NCI-H510A (cell line): ENCODE results near the gene PHKA1.
A peak's percentile ranks its signal among the peaks of the same experiment; 100 is the strongest.
"Not testable (repeated sequence)": the region's sequence is repeated elsewhere in the genome, so short reads cannot be mapped to it uniquely, and the experiment has no call there.

ENCODE experiments used
- DNase-seq: peaks from one replicate; lab custom pipeline; 2025; lab: John Stamatoyannopoulos, UW

PHKA1 gene

DNA sequence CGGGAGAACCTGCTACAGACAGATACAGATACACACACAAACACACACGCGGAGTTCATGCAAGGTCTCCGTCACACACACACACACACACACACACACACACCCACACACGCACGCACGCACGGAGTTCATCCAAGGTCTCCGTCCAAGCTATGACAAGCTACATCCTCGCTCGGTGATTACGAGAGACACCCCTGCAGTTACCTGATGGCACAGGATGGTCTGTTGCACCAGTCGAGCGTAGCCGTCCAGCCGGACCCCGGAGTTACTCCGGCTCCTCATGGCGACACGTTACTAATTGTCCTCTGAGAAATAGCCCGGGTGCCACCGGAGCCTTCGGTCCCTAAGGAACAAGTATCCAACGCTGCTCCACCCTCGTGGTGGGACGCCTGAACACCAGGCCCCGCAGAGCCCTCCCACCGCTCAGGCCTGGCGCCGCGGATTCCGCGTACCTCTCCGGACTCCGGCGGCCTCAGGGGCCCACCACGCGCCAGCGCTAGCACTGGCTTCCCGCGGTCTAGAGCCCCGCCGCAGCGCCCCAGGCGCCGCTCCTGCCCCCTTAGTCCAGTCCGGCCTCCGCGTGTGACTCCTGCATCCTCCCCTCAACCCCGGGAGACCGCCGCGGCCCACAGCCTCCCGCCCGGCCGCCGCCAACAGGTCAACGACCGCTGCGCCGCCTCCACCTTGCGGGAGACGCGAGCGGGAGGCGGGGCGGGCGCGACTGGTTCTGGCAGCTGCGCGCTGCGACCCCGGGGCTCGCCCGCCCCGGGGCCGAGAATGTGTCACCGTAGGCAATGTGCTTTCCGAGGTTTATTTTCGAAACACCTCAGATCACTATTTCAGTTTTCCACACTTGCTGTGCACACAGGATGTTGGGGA lies at the start of gene PHKA1:
PHKA1 (minus strand) TSS at position 708 of the 879 bp plus-strand sequence; CDS start at position 282, 426 bp downstream.
- DNase-seq: peak; percentile 45

DNA sequence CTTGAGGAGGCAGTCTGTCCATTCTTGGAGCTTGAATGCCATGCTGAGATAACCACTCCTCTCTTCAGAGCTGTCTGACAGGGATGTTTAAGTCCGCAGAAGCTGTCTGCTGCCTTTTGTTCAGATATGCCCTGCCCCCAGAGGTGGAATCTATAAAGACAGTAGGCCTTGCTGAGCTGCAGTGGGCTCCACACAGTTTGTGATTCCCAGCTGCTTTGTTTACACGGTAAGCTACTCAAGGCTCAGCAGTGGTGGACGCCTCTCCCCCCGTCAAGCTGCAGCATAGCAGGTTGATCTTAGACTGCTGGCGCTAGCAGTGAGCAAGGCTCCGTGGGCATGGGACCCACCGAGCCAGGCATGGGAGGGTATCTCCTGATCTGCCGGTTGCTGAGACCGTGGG lies 46.3 kb upstream of the PHKA1 start:
- not testable (repeated sequence) for DNase-seq

DNA sequence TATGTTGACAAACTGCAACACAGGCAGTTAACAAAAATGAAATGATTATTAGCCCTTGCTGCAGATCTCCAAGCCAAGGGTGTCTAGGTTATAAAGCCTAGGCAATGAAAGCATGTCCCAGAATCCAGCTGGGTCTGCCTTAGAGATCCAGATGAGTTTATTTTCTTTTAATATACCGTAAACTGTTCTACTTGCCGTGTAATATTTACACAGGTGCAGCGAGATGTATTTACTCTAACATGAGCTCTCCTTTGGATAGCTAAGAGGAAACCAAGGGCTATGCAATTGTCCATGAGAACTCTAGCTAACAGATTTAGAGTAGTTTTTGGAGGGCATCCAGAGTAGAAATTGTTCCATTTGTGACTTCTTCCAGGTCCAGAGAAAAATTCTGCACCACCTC lies 34.4 kb upstream of the PHKA1 start:
- not testable (repeated sequence) for DNase-seq

DNA sequence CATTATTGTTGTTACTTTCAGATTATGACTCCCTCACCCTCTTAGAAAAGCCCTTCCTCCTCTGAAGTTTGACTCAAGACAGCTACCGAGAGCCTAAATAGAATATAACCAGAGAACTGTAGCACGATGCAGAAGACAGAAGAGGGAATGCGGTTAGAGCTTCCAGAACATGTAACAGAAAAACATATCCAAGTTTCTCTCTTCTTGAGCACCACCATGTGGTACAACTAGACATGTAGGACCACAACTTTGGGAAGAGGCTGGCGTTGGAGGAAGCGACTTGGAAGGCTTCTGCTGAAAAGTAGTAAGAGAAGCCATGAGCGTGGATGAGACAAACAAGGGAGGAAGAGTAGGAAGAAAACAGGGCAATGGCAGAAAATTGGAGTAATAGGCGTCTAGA lies 31.4 kb upstream of the PHKA1 start:
- not testable (repeated sequence) for DNase-seq

DNA sequence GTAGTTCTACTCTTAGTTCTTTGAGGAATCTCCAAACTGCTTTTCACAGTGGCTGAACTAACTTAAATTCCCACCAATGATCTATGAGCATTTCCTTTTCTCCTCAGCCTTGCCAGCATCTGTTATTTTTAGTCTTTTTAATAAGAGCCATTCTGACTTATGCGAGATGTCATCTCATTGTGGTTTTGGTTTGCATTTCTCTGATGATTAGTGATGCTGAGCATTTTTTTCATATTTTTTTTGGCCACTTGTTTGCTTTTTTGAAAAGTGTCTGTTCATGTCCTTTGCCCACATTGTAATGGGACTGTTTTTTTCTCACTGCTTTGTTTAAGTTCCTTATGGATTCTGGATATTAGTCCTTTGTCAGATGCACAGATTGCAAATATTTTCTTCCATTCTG lies 21.5 kb upstream of the PHKA1 start:
- no peak for DNase-seq

DNA sequence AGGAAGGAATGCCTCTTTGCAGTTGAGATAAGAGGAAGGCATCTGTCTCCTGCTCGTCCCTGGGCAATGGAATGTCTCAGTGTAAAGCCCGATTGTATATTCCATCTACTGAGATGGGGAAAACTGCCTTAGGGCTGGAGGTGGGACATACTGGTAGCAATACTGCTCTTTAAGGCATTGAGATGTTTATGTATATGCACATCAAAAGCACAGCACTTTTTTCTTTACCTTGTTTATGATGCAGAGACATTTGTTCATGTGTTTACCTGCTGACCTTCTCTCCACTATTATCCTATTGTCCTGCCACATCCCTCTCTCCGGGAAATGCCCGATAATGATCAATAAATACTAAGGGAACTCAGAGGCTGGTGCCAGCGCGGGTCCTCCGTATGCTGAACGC lies 19.5 kb upstream of the PHKA1 start:
- not testable (repeated sequence) for DNase-seq

DNA sequence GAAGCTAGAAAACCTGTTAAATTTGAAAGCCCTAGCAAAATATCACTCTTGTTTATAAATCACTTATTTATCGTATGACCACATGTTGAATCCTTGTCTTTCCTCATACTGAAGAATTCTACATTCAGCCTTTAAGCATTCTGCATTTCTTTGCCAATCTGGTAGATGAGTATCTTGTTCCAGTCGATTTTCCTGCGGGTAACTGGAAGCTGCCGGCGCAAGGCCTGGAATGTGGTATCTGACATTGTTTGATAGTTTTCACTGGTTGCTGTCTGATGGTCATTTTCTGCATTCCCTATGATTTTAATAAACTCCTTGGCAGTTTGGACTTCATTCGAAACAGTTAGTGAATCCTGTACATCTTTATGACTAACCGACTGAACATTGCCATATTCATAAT lies 13.7 kb upstream of the PHKA1 start:
- no peak for DNase-seq

DNA sequence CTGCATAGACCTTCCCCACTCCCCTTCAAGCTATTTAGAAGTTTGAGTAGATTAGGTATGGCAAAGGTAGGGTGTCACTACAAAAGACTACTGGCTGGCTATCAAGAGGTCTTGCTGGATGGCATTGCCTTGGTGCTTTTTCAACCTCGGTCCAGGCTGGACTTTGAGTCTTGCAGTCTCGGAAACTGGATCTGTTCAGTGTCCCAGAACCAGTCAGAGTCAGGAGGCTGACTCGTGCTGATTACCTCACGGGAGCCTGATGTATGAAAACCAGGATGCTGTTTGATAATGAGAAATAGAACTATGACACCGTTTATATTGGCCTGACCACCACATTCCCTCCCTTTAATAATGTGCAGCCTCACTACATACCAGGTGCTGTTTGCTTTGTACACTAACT lies 2.7 kb upstream of the PHKA1 start:
- DNase-seq: no peak

DNA sequence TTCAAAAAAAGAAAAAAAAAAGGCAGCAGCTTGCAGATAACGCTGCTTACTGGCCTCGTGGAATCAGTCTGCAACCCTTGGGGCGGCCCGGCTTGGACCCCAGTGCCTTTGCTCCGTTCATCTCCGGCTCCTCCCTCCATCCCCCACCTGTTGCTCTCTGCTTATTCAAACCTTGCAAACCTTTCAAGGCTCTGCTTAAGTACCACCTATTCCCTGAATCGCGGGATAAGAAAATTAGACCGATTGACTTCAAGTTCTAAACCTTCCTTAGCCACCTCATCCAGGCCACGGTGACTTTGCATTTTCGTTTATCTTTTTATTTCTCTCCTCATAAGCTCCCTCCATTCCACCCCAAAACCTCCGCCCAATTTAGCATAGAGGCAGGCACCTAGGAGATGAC lies 1.4 kb upstream of the PHKA1 start:
- DNase-seq: no peak

DNA sequence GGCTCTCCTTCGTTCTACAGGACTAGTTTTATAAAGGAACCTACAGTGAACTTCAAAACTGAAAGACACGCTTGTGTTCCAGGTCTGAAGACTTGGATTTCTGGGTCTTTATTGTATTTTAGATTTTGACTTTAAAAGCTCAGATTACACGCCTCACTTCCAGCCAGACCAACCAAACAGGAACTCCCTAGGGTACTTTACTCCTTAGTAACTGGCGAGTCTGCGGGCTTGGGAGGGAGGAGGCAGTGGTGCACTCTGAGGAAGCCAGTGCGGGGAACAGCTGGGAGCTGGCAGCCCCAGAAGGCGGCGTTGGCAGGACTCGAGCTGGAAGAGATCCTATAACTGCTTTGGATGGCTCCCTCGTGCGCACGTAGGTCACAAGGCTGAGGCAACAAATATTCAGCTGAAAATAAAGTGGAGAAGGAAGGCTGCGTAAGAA lies 391 bp upstream of the PHKA1 start:
- DNase-seq: peak; percentile 64

DNA sequence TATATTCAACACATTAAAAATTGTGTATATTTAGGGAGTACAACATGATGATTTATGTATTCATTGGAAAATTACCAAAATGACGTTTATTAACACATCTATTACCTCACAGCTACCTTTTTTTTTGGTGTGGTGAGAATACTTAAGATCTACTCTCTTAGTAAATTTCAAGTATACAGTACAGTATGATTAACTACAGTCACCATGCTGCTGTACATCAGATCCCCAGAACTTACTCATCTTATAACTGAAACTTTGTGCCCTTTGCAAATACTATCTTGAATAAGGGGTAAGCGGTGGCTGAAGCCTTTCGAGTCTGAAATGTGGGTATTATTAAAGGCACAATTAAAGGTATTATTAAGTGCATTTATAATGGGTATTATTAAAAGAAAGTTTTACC lies 976 bp downstream of the PHKA1 start:
- no peak for DNase-seq

DNA sequence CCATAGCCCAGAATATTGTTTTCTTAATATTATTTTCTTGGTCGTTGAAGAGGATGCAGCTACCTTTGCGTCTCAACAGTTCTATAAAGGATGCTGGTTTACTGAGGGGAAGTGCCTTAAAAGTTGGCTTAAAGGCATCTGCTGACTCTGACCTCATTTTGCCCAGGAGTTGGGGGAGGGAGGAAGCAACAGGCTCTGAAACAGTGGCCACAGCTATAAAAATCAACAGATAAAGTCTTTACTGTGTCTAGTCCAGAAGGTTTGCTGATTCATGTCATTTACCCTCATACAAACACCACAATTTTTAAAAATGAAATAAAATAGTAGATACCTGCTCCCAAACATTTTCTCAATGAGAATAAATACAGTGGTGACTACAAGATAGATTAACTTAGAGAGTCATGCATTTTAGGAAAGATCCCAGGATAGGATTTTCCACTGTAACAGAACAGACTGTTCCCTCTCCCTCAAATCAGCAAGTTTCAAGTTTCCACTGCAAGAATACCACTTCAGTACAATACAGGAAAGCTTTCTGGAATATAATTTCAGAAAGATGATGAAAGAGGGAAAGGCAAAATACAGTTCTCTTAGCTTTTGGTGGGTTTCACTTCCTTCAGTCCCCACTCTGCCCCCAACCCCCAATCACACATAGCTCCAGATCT lies 1.9 kb downstream of the PHKA1 start:
- no peak for DNase-seq

DNA sequence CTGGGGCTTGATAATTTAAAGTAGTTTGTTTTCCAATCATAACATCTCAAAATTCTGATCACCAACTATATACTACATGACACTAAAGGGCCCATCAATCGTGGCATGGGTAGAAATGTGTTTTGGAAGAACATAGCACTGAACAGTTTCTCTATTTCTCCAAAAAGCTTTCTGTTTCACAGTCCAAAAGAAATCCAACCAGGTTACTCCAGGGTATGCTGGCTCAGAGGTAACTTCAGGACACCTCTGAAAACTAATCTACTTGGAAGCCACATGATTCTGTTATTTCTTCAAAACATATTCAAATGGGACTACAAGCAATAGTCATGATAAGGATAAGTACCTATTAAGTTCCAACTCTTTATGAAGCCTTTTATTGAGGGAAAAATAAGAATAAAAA lies 8.3 kb downstream of the PHKA1 start:
- DNase-seq: no peak

DNA sequence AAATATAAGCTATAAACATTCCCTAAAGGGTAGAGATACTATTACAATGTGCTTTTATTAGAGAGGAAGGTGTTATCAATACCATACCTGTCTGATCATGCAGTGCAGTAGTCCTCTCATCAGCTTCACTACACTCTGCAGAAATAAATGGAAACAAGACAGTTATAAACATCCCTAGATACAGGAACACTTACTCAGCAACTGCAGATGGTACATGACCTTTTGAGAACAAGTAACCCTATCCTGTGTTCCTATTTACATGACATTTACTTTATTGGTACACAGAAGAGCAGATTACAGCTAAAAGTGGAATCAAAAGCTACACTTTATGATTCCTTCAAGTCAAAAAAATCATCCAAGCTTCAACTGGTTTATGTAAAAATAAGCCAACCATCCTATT lies 9.0 kb downstream of the PHKA1 start:
- DNase-seq: no peak

DNA sequence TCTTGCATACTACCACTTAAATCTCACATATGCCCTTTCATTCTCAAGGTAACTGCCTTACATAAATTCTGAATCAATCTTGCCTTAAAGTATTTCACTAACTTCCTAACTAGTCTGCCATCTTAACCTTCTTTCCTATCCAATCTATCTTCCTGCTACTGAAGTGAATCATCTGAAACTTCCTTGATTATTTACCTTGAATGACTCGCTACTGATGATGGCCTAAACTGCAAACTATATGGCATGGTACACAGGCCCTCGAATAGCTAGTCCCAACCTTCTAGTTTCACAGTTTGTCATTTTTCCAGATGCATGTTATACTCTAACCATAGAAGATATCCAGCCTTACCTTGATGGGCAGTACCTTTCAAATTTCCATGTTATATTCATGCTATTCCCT lies 19.9 kb downstream of the PHKA1 start:
- no peak for DNase-seq

DNA sequence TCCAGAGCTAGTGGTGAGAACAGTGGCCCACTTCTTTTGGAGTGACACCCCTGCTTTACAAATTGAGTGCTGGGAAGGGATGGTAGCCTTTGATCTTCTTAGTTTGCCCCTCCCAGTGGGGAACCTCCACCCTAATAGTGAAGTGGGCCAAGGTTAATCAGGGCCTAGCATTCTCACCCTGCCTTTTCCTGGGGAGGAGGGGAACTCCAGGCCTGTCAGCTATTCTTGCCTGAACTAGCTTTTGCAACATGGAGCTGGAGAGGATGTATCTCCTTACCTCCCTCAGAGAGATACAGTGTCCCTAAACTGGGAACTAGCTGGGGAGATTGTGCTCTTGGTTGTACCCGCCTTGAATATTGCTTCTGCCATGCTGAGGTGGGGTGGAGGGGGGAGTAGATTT lies 20.6 kb downstream of the PHKA1 start:
- no peak for DNase-seq

DNA sequence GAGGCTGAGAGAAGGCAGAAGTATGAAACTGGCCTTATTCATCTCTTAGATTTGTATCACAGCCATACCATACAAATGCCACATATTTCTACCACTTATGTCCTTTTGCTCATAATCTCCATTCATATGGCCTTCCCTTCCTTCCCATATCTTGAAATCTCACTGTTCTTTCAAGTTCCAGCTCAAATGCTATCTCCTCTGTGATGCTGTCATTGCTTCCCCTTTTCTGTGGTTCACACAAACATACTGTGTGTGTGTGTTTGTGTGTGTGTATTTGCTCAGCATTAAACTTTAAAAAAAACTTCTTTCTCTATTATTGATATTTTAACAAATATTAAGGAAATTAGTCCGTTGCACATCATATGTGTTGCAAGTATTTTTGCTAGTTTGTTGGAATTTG lies 26.7 kb downstream of the PHKA1 start:
- no peak for DNase-seq

DNA sequence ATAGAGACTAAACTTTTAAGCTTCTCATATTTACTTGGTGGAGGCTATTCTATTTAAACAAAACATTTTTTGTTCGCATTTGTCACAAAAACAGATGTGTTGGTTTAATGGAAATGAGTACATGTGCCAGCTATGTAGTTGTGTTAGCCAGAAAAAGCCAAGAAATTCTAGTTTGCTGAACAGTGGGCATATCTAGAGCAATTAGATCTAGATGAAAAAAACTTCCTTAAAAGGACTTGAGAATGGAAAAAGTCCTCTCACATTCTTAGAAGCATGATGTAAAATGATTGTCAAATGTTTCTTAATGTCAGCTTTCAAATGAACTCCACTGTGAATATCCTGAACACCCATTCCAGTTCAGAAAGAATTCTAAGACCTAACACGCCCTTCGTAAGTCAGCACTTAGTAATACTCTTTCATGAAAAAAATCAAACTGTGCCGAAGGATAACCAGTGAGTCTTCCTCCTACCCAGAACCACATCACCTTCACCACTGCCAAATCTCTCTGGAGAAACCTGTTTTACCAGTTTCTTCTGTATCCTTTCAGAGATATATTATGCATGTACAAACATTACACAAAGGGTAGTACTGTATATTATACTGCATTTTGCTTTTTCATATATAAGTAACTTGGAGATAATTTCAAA lies 28.2 kb downstream of the PHKA1 start:
- peak; percentile 19 for DNase-seq

DNA sequence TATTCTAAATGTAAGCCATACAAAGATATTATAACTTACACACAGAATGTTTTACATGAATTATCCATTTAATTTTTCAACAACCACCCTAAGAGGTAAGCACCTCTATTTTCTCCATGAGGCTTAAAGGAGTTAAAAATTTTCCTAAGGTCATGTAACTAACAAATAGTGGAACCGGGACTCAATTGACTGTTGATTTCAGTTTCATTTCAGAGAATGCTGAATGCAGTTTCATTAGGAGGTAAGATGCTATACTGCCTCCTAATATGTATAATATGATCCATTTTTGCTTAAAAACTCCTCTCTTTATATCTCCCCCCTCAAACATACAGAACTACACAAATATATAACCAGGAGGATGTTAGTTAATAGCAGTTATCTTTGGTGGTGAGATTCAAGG lies 29.1 kb downstream of the PHKA1 start:
- no peak for DNase-seq

DNA sequence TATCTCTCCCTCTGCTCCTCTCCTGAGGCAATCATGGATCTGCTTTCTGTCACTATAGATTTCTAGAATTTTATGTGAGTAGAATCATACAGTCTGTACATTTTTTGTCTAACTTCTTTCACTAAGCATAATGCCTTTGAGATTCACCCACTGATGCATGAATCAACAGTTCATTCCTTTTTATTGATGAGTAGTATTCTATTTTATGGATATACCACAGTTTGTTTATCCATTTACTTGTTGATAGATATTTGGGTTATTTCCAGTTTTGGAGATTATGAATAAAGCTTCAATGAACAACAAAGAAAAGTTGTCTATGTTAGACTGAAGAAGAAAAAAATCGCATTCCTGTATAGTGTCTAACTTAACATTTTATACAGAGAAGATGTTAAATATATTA lies 30.5 kb downstream of the PHKA1 start:
- no peak for DNase-seq

DNA sequence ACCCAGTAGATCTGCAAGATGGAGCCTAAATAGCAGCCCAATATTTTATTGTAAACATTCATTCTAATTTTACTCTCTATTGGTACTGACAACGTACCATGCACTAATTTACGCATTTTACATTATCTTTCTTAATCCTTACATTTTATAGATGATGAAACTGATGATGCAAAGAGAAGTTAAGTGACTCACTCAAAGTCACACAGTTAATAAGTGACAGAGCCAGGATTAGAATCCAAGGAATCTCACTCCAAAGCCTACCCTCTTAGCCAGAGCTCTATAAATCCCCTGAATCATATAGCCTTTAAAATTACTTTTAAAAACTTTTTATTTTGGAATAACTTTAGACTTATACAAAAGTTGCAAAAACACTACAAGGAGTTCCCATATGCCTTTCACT lies 37.6 kb downstream of the PHKA1 start:
- no peak for DNase-seq

DNA sequence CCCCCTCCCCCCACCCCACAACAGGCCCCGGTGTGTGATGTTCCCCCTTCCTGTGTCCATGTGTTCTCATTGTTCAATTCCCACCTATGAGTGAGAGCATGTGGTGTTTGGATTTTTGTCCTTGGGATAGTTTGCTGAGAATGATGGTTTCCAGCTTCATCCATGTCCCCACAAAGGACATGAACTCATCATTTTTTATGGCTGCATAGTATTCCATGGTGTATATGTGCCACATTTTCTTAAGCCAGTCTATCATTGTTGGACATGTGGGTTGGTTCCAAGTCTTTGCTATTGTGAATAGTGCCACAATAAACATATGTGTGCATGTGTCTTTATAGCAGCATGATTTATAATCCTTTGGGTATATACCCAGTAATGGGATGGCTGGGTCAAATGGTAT lies 40.2 kb downstream of the PHKA1 start:
- DNase-seq: not testable (repeated sequence)

DNA sequence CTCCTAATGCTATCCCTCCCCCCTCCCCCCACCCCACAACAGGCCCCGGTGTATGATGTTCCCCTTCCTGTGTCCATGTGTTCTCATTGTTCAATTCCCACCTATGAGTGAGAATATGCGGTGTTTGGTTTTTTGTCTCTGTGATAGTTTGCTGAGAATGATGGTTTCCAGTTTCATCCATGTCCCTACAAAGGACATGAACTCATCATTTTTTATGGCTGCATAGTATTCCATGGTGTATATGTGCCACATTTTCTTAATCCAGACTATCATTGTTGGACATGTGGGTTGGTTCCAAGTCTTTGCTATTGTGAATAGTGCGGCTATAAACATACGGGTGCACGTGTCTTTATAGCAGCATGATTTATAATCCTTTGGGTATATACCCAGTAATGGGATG lies 44.6 kb downstream of the PHKA1 start:
- DNase-seq: not testable (repeated sequence)
